C4-2B (cell line): ENCODE measurements around the gene TNIP1.

Source experiments
- ZFX ChIP-seq: fragments of 450-650 bp; IDR thresholded peaks from 2 replicates; pipeline ENCODE4 v1.6.1; 2017
- TF ChIP-seq, protein P1 (sequence below): fragments of 450-650 bp; conservative IDR thresholded peaks from 2 replicates; pipeline ENCODE4 v1.5.1; 2017; ENCODE audit warnings: mild to moderate bottlenecking

DNA sequence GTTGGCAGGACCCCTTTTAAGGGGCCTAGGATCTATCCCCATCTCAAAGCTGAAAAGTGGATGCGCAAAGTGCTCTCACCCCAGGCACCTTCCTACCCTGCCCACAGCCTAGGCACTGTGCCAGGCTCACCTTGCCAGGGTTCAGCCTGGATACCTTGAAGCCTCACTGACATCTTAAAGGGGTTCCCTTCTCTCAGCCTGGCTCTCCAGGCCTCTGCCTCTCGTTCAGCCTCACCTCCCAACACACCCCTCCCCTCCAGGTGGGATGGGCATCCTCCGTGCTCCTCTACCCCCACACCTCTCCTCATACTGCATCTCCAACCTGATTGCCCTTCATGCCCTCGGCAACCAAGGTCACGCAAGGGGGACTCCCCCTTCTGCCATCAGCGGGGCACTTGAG, 25.5 kb downstream of the TNIP1 start:
- TF ChIP-seq, protein P1, sequence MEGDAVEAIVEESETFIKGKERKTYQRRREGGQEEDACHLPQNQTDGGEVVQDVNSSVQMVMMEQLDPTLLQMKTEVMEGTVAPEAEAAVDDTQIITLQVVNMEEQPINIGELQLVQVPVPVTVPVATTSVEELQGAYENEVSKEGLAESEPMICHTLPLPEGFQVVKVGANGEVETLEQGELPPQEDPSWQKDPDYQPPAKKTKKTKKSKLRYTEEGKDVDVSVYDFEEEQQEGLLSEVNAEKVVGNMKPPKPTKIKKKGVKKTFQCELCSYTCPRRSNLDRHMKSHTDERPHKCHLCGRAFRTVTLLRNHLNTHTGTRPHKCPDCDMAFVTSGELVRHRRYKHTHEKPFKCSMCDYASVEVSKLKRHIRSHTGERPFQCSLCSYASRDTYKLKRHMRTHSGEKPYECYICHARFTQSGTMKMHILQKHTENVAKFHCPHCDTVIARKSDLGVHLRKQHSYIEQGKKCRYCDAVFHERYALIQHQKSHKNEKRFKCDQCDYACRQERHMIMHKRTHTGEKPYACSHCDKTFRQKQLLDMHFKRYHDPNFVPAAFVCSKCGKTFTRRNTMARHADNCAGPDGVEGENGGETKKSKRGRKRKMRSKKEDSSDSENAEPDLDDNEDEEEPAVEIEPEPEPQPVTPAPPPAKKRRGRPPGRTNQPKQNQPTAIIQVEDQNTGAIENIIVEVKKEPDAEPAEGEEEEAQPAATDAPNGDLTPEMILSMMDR: no peak
- no peak for TF ChIP-seq ZFX
